Spleen (tissue), 11 donors: ENCODE measurements around the gene JMJD4. TPM values are rescaled to one million over a fixed set of nuclear protein-coding genes. Genes with fewer than 3 reads are reported as not detected.
A peak's percentile ranks its signal among the peaks of the same experiment; 100 is the strongest.

Experiments used
- DNase-seq: peaks from one replicate; pipeline ENCODE4 v3.0.0-alpha.2; 2020
- H3K27ac ChIP-seq, 8 donors: fragments of 200-600 bp; sonication (generic) in 7 of 8; 1 replicate in 4 of 8; 2 replicates in 4 of 8; pipeline versions ENCODE4 v1.5.0 to v1.8.0; 2016 to 2021; ENCODE audit warnings: inconsistent platforms in 4 of 8, mild to moderate bottlenecking in 4 of 8, moderate library complexity in 1 of 8
- H3K27me3 ChIP-seq, 7 donors: fragments of 200-600 bp; sonication (generic) in 6 of 7; replicated peaks in 1 of 7; 1 replicate in 4 of 7; 2 replicates in 3 of 7; pipeline versions ENCODE4 v1.5.0 to v1.8.0; 2016 to 2021; ENCODE audit warnings: inconsistent platforms in 3 of 7, mild to moderate bottlenecking in 1 of 7
- H3K36me3 ChIP-seq, 6 donors: fragments of 200-600 bp; sonication (generic) in 5 of 6; 1 replicate in 4 of 6; 2 replicates in 2 of 6; pipeline versions ENCODE4 v1.5.0 to v1.8.0; 2016 to 2021; ENCODE audit warnings: inconsistent platforms in 2 of 6
- H3K4me1 ChIP-seq, 6 donors: fragments of 200-600 bp; sonication (generic) in 5 of 6; 1 replicate in 3 of 6; 2 replicates in 3 of 6; pipeline versions ENCODE4 v1.5.0 to v1.8.0; 2016 to 2021; ENCODE audit warnings: inconsistent platforms in 3 of 6
- H3K4me3 ChIP-seq, 8 donors: fragments of 200-600 bp; sonication (generic) in 7 of 8; 1 replicate in 4 of 8; 2 replicates in 4 of 8; pipeline versions ENCODE4 v1.5.0 to v1.8.0; 2016 to 2021; ENCODE audit warnings: inconsistent platforms in 4 of 8, mild to moderate bottlenecking in 4 of 8, moderate library complexity in 2 of 8
- H3K9me3 ChIP-seq, 8 donors: fragments of 200-600 bp; sonication (generic) in 7 of 8; 1 replicate in 4 of 8; 2 replicates in 4 of 8; pipeline versions ENCODE4 v1.5.0 to v1.8.0; 2016 to 2021; ENCODE audit warnings: inconsistent platforms in 4 of 8
- POLR2A ChIP-seq, 3 donors: fragments of 450-650 bp; IDR thresholded peaks; one replicate each; pipeline ENCODE4 v1.5.1; 2017; ENCODE audit warnings: antibody characterized with exemption in 3 of 3, mild to moderate bottlenecking in 1 of 3
- POLR2AphosphoS5 ChIP-seq, 3 donors: sonication (generic); formaldehyde crosslinking; IDR thresholded peaks; one replicate each; pipeline ENCODE4 v1.5.1; 2017; ENCODE audit warnings: antibody characterized with exemption in 3 of 3
- WGBS, 5 donors: extraction: QIAGEN DNeasy Blood & Tissue Kit in 3 of 5; methylation state at CpG; one replicate each; pipeline versions ENCODE4 v1.1.5 to v1.1.7; 2013 to 2018; 5-methylcytosine and 5-hydroxymethylcytosine counted together
- intact Hi-C: fragments of 100-400 bp; cut with DNase I; formaldehyde crosslinking; loops from one replicate; pipeline ENCODE4 v1.15.0; 2023; ENCODE audit warnings: low total_unique reads
- polyA plus RNA-seq, 3 donors: library from polyadenylated mRNA; stranded (reverse); fragments of 200-250 nt; gene quantifications; one replicate each; pipeline ENCODE4 v1.2.1, GENCODE V29; 2013
- total RNA-seq, 7 donors: library from RNA; depleted of rRNA in 3 of 7; stranded (reverse); fragments of >200 nt in 3 of 7; fragmentation: NEBNext Ultra II Directional in 4 of 7; extraction: Animal tissue kit (Norgen Biotek cat#: 25700) in 4 of 7; gene quantifications; one replicate each; pipeline versions ENCODE4 v1.1.0 to v1.2.1, GENCODE V29; 2016 to 2021
- TF ChIP-seq, protein P1 (sequence below), 11 experiments: fragments of 200-600 bp in 7 of 11; fragments of 450-650 bp in 4 of 11; sonication (generic) in 4 of 11; IDR thresholded peaks in 8 of 11; conservative IDR thresholded peaks in 3 of 11; 1 replicate in 7 of 11; 2 replicates in 4 of 11; pipeline versions ENCODE4 v1.4.0 to v1.8.0; 2016 to 2021; ENCODE audit warnings: antibody characterized with exemption in 11 of 11, inconsistent platforms in 4 of 11, mild to moderate bottlenecking in 1 of 11
- donor health status: healthy with polysubstance abuse.
- donor health status: DM: no; HTN: no; CAD: no; lungs with moderate emphysema.
- donor health status: DM: no; HTN: no; CAD: no.
- donor health status: Bipolar disorder and iron deficiency.
- donor health status: healthy.
- donor health status: DM: no; HTN: no; CAD: no.
- donor health status: DM: yes; HTN: yes; CAD: no.

JMJD4 gene
- total and polyA plus RNA-seq, 10 donors = 11.2 to 35.4 (median 18.6) TPM

- Histone ChIP-seq H3K4me1 (peaks cover 0 to 46% (median 8%) of the 10 kb centered on the region in 6 donors), H3K27ac (peak overlapping the region in 1 of 8 donors; percentile 14), H3K4me3 (no peak overlapping the region), H3K36me3 (peaks cover 0 to 76% (median 27%) of the 10 kb centered on the region in 6 donors), H3K9me3 (no peaks in the 10 kb centered on the region), H3K27me3 (no peaks in the 10 kb centered on the region)
- no peak for DNase-seq
- TF ChIP-seq POLR2AphosphoS5 (IDR thresholded peaks at IDR 0.05) (no peak), POLR2A (IDR thresholded peaks at IDR 0.05) (no peak)
- TF ChIP-seq, protein P1, sequence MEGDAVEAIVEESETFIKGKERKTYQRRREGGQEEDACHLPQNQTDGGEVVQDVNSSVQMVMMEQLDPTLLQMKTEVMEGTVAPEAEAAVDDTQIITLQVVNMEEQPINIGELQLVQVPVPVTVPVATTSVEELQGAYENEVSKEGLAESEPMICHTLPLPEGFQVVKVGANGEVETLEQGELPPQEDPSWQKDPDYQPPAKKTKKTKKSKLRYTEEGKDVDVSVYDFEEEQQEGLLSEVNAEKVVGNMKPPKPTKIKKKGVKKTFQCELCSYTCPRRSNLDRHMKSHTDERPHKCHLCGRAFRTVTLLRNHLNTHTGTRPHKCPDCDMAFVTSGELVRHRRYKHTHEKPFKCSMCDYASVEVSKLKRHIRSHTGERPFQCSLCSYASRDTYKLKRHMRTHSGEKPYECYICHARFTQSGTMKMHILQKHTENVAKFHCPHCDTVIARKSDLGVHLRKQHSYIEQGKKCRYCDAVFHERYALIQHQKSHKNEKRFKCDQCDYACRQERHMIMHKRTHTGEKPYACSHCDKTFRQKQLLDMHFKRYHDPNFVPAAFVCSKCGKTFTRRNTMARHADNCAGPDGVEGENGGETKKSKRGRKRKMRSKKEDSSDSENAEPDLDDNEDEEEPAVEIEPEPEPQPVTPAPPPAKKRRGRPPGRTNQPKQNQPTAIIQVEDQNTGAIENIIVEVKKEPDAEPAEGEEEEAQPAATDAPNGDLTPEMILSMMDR (IDR thresholded peaks at IDR 0.05 in 8 of 11, conservative IDR thresholded peaks at IDR 0.05 in 3 of 11) = no peak
- 94 to 97% (median 95%) methylated on average over 18 of the region's 18 CpGs for WGBS, 5 donors
- intact Hi-C loops = no loop called here
Observed at GRCh38 chr1:227747948-227748495, 12.9 kb upstream of the JMJD4 start.

DNA sequence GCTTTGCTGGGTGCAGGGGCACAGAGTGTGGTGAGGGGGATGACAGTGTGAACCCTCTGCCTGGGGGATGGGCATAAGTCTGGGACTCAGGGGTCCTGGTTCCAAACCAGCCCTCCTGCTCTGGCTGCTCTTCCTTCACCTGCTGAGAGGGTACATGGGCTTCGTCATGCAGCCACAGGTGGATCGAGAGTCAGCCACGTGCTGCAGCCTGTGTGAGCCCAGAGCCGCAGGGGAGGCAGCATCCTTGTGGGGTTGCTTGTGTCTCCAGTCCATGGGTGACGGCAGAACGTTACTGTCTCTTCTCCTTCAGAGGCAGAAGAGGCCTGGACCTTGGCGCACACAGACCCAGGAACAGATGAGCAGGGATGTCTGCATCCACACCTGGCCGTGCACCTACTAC is 12.3 kb upstream of the JMJD4 start:
- Histone ChIP-seq H3K4me1 (peaks cover 0 to 45% (median 8%) of the 10 kb centered on the region in 6 donors), H3K4me3 (no peak overlapping the region), H3K27me3 (no peaks in the 10 kb centered on the region), H3K9me3 (no peaks in the 10 kb centered on the region), H3K27ac (no peak overlapping the region), H3K36me3 (peaks cover 0 to 78% (median 27%) of the 10 kb centered on the region in 6 donors)
- intact Hi-C loops = no loop called here
- DNase-seq = no peak
- 82 to 92% (median 86%) methylated on average over 7 to 8 of the region's 8 CpGs for WGBS, 5 donors
- no peak for TF ChIP-seq POLR2A (IDR thresholded peaks at IDR 0.05)
- TF ChIP-seq POLR2AphosphoS5 (IDR thresholded peaks at IDR 0.05) = no peak
- TF ChIP-seq, protein P1 (IDR thresholded peaks at IDR 0.05 in 8 of 11, conservative IDR thresholded peaks at IDR 0.05 in 3 of 11) = no peak

GRCh38 chr1:227746676-227747075 is 11.6 kb upstream of the JMJD4 start:
- Histone ChIP-seq H3K27me3 (no peaks in the 10 kb centered on the region), H3K27ac (no peak overlapping the region), H3K9me3 (no peaks in the 10 kb centered on the region), H3K36me3 (peaks cover 0 to 71% (median 27%) of the 10 kb centered on the region in 6 donors), H3K4me1 (peaks cover 0 to 45% (median 8%) of the 10 kb centered on the region in 6 donors), H3K4me3 (no peak overlapping the region)
- intact Hi-C loops = no loop called here
- 92 to 94% (median 93%) methylated on average over 6 of the region's 6 CpGs for WGBS, 5 donors
- TF ChIP-seq, protein P1 (IDR thresholded peaks at IDR 0.05 in 8 of 11, conservative IDR thresholded peaks at IDR 0.05 in 3 of 11) = no peak
- no peak for TF ChIP-seq POLR2A (IDR thresholded peaks at IDR 0.05)
- TF ChIP-seq POLR2AphosphoS5 (IDR thresholded peaks at IDR 0.05) = no peak
- no peak for DNase-seq

DNA sequence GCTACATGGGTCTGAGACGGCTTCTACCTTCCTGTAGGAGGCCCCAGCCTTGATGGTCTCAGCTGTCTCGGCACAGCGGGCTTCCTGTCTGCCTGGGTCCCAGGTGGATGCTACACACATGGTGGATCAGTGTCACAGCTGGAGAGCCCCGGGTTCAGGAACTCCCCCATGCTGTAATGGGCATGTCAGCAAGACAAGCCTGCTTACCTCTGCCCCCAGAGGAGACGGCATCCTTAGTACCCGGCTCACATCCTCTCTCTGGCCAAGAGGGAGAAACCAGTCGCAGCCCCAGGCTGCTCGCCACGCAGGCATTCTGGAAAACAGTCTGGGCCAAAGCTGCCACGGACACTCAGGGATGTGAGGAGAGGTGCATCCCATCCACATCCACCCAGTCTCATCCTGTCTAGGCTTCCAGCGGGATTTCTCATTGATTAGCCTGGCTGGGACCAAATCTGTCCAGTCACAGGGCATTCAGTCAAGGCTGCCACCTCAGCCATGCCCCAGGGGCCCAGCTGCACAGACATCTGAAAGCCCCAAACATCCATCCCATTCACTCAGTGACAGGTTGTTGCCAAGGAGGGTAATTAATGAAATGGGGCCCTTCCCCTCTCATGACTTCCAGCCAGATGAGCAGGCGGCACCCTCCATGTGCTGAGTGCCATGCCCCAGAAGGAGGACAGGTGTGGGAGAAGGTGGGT is 10.6 kb upstream of the JMJD4 start:
- Histone ChIP-seq H3K4me3 (no peak overlapping the region), H3K4me1 (peaks cover 0 to 46% (median 8%) of the 10 kb centered on the region in 6 donors), H3K27ac (no peak overlapping the region), H3K36me3 (peaks cover 0 to 61% (median 19%) of the 10 kb centered on the region in 6 donors), H3K27me3 (no peaks in the 10 kb centered on the region), H3K9me3 (no peaks in the 10 kb centered on the region)
- TF ChIP-seq POLR2AphosphoS5 (IDR thresholded peaks at IDR 0.05) = no peak
- no peak for TF ChIP-seq POLR2A (IDR thresholded peaks at IDR 0.05)
- TF ChIP-seq, protein P1 (IDR thresholded peaks at IDR 0.05 in 8 of 11, conservative IDR thresholded peaks at IDR 0.05 in 3 of 11) = no peak
- 84 to 88% (median 86%) methylated on average over 9 to 12 of the region's 12 CpGs for WGBS, 5 donors
- intact Hi-C loops = no loop called here
- DNase-seq = no peak
